Left colon (tissue), 2 donors: ENCODE measurements around the gene SEMA6C. TPM values are rescaled to one million over a fixed set of nuclear protein-coding genes. Genes with fewer than 3 reads are reported as not detected.

Experiments
- ATAC-seq: fragments of 200-7000 bp; cut with Tn5 transposase; one replicate; pipeline ENCODE4 v1.9.1; 2020; ENCODE audit warnings: mild to moderate bottlenecking, moderate library complexity
- DNase-seq, 2 donors: peaks; one replicate each; pipeline ENCODE4 v3.0.0-alpha.2; 2020
- intact Hi-C, 2 donors: fragments of 100-400 bp; cut with DNase I in 1 of 2; cut with micrococcal nuclease in 1 of 2; formaldehyde crosslinking; loops; one replicate each; pipeline versions ENCODE4 v1.11.2 to v1.14.0; 2022; cut with DNase I, micrococcal nuclease
- total RNA-seq, 2 donors: library from RNA; stranded (reverse); fragmentation: NEBNext Ultra II Directional; extraction: Animal tissue kit (Norgen Biotek cat#: 25700); gene quantifications; one replicate each; pipeline ENCODE4 v1.2.1, GENCODE V29; 2021
- donor health status: DM: no; HTN: no; CAD: no.
- donor health status: DM: yes; HTN: yes; CAD: no.

SEMA6C gene
- total RNA-seq, 2 donors from 2014 or later = 2.7 to 2.8 TPM

DNA sequence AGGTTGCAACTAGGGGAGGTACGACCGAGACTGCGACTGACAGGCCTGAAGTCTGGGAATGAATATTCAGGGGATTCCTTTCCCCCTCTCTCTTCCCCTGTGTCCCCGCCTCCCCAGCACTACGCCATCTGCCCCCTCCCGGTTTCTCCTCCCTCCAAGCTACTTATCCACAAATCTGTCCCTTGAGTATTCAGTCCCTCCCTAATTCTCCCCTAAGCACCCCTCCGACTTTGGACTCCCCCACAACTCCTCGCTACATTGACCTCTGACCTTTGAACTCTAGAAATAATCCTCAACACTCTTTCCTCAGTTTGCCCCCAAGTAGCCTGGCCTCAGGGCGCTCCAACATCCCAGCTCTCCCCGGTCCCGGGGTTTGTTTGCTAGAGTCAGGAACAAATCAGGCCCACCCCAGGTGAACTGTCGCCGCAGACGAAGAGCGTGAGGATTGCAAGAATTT, 18.9 kb upstream of the SEMA6C start:
- intact Hi-C loops = no loop called here
- peak; percentile 35 for ATAC-seq
- DNase-seq = peak; percentile 46 to 50

DNA sequence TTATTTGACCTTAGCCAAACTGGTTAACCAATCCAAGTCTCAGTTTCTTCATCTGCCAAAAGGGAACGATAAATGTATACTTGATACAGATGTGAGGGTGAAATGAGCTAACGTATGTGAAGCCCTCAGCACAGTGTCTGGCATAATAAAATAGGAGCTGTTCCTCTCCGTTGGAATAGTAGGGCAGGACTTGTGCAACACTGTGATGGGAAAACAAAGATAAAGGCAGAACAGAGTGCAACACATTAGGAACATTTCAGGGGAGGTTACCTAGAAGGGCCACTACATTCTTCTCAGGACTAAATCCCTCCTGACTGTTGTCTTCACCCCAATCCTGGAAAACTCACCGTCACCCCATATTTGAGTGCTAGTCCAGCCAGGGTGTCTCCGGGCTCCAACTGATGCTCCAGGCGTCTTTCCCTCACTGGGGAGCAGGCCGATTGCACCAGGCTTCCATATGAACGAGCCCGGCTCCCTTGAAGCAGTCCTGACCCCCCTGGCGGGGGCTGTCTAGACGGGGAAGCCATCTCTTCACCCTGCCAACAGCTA, 18.4 kb upstream of the SEMA6C start:
- DNase-seq (no peak), ATAC-seq (peak; percentile 17)
- intact Hi-C loops = no loop called here

DNA sequence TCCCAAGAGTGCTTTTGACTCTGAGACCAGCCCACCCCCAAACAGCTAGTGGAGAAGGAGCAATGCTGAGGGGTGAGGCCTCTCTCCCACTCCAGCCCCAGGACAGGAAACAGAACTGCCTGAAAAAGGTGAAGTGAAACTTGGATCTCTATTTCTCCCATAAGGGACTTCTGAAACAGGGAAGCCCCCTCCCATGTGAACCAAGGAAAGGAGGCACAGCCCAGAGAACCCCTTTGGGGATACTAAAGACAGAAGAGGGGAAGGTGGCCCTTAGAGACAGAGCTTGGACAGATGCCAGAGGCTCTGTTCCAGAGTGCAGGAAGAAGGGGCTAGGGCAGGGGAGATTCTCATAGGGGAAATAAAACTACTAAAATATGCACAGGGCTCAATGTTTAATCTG, 12.9 kb upstream of the SEMA6C start:
- no peak for ATAC-seq
- intact Hi-C loops = loop anchor here (10.0 kb wide), 2 partner anchors 55 to 135 kb away; no protein-coding TSS in a partner anchor

DNA sequence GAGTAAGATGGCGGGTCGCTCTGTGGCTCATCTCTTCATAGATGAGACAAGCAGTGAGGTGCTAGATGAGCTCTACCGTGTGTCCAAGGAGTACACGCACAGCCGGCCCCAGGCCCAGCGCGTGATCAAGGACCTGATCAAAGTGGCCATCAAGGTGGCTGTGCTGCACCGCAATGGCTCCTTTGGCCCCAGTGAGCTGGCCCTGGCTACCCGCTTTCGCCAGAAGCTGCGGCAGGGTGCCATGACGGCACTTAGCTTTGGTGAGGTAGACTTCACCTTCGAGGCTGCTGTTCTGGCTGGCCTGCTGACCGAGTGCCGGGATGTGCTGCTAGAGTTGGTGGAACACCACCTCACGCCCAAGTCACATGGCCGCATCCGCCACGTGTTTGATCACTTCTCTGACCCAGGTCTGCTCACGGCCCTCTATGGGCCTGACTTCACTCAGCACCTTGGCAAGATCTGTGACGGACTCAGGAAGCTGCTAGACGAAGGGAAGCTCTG, 12.4 kb upstream of the SEMA6C start:
- intact Hi-C loops = loop anchor here (10.0 kb wide), 2 partner anchors 54 to 134 kb away; no protein-coding TSS in a partner anchor
- DNase-seq (no peak), ATAC-seq (no peak)

More for the DNA sequence above, 12.9 kb upstream of the SEMA6C start:
- DNase-seq = no peak

DNA sequence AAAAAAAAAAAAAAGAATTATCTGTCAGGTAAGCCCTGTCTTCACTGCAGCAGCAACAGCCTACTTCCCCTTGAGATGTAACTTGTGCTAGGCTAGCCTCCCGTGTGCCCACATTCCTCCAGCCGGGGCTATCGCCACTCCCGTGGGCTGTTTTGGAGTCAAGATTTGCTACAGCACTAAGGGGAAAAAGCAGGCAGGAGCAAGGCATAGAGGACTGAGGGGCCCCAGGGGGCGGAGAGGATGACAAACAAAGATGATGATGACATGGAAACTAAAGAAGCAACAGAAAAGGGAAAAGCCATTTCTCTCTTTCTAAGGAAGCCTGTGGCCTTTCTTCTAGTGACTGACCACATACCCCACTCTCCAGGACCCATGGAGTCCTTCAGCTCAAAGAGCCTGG, 11.9 kb upstream of the SEMA6C start:
- intact Hi-C loops = loop anchor here (10.0 kb wide), 2 partner anchors 54 to 134 kb away; no protein-coding TSS in a partner anchor
- DNase-seq = no peak

DNA sequence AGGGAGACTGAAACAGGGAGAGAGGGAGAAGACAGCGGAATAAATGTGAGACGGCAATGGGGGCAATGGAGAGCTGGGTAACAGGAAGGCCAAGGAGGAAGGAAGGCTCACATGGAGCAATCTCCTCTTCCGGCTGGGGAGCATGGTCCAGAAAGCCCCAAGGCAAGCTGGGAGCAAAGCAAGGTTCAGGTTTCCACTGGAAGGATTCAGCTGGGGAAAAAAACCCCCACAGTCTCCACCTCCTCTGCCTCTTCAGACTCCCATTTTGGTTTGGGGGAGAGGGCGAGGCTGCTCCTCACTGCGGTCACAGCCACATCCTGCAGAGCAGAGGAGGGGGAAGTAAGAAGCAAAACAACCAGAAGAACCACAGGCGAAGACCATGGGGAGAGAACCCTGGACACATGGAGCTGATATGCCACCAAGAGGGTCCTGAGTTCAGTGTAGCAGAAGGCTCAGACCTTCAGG, 10.7 kb upstream of the SEMA6C start:
- ATAC-seq (peak; percentile 6), DNase-seq (peak in 1 of 2 donors; percentile 32)
- intact Hi-C loops = loop anchor here (2.0 to 10.0 kb wide), 3 partner anchors 52 to 132 kb away; no protein-coding TSS in a partner anchor

More for the DNA sequence above, 11.9 kb upstream of the SEMA6C start:
- ATAC-seq = no peak

DNA sequence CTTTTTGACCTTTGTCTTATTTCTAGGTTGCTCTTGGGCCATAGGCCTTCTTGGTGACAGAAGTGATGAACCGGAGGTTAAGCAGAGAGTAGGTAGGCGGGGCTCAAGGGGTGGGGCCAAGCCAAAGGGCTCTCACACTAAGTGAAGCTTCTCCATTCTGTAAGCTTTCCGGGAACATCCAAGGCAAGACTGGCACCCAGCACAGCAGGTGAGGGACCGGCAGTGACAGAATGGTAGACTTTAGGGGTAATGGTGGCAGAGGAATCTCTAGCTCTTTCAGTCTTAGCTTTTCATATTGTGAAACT, 10.0 kb upstream of the SEMA6C start, which contains the start of gene TNFAIP8L2:
TNFAIP8L2 (plus strand) TSS at position 135 of the 305 bp plus-strand sequence. CDS start 2,049 bp downstream, outside the sequence.
- intact Hi-C loops = loop anchor here (2.0 to 10.0 kb wide), 3 partner anchors 52 to 132 kb away; no protein-coding TSS in a partner anchor
- peak; percentile 65 to 86 for DNase-seq
- peak; percentile 90 for ATAC-seq

DNA sequence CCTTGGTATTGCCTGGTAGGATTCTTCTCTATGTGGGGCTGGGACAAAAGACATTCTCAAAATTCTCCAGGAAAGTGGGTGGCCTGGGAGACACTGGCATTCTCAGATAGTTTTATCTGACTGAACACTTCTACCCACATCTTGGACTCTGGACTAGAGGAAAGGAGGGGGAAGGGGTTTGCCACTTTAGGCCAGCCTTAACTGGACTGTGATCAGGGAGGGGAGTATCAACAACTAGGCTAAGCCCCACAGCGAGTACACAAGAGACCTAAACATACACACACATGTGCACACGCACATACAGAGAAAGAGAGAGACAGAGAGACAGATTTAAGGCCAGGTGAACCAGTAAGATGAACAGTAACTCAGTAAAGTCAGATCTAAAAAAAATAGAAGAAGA, 1.2 kb upstream of the SEMA6C start:
- ATAC-seq = no peak
- DNase-seq = no peak
- intact Hi-C loops = no loop called here

DNA sequence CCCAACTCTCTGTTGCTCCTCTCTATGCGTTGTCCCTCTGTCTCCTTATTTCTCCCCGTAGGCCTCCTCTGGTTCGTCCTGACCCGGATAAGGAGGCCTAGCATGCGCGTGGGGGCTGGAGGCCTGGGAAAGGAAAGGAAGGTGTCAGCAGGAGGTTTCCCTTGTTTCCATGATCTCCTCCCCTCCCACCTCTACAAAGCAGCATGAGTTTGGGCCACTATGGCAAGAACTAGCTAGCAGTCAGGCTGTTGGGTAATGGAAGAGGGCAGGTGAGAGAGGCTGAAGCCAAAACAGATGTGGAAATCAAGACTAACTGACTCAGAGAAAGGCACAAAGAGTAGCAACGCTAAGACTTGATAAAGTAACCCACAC, 687 bp upstream of the SEMA6C start:
- no peak for ATAC-seq
- intact Hi-C loops = no loop called here
- DNase-seq = no peak

DNA sequence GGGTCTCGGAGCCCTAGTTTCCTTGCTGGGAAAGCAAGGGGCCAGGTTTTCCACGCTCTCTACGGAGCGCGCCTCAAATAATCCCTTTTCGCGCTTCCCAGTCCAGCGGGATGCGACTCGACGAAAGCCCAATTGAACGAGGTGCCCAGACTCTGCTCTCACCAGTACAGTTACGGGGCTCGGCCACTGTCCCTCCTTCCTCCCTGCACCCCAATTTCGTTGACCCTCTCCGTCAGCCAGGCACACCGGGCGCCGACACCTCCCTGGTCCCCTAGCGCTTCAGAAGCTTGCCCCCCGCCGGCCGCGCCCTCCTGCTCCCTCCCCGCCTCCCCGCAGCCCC, 389 bp downstream of the SEMA6C start:
- ATAC-seq (peak; percentile 12), DNase-seq (no peak)
- intact Hi-C loops = no loop called here

DNA sequence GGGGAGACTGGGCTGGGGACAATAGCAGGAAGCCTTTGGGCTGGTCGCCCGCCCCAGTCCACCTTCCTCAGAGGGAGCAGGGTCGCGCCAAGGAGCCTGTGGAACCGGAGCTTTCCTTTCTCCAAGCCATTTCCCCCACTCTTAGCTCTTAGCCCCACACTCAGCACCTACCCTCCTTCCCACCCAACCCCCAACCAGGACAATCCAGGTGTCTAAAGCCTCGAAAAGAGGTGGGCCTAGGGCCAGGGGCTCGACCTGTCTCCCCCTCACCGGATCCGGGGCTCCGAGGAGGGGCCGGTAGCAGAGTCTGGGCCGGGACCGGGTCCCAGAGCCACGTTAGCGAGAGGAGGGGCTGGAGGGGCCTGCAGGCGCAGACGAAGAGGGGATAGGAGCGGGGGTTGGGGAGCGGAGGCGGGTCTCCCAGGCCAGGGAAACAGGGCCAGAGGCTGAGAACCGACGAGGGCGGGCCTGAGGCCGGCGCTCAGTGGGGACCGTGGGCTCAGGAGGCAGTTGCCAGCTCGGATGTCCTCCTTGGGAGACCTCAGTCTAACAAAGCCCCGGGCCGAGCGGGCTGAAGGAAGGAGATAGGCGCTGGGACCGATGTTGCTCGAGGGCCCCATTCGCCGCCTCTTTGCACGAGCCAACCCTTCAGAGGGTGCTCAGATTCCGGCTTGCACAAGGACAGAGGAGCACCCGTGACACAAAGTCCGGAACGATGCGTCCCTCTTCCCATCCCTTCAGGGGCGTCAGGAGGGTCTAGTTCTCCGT, 943 bp downstream of the SEMA6C start:
- intact Hi-C loops = no loop called here
- ATAC-seq (peak; percentile 27), DNase-seq (no peak)

DNA sequence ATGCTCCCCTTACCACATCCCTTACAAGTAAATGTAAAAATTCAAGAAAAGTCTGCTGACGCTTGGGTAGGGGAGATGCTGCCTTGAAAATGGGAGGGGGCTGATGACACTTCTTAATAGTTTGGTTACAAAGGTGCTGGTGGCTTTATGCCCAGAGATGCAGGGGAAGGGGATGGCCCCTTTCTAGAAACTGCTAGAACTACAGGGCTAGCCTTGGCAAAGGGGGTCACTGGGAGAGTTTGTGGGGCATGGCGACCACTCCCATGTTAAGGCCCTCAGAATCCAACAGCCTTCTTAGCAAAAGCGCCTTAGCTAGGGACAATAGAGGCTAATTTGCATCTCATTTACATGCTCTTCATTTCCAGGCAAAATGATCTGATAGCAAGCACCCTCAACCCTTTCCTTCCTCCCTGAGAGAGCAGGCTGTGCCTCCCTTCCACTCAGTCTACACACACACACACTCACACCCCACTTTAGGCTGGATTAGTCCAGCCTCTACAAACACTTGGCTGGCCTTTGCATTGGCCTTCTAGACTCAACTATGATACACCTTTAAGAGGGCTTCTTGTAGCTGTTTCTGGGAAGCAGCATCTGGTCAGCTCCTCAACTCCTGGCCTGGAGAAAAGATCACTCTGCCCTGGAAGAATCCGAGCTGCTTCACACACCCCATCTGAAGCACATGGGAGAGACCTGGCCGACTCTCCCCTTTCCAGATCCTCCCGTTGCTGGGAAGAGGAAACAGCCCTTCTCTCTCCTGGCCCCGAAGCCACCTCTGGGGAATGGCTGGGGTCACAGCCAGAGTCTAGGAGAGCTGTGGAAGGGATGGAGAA, 1.7 kb downstream of the SEMA6C start:
- DNase-seq = no peak
- intact Hi-C loops = no loop called here
- ATAC-seq = no peak

DNA sequence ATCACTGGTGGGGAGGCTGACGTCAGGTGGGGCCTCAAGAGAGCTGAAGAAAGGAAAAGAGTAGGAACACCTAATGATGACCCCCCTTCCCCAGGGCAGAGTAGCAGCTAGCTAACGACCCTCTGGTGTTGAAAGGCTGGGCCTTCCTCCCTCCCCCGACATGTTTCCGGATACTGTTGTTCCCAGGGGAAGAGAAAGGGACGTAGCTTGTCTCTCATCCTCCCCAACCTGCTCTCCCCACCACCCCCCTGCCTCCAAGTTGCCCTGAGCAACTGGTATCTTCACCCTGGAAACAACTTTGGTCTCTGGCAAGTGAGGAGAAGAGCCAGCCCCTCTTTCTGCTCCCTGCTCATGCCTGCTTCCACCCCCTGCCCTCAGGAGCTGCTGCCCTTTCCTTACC, 2.4 kb downstream of the SEMA6C start:
- DNase-seq (no peak), ATAC-seq (no peak)
- intact Hi-C loops = no loop called here

DNA sequence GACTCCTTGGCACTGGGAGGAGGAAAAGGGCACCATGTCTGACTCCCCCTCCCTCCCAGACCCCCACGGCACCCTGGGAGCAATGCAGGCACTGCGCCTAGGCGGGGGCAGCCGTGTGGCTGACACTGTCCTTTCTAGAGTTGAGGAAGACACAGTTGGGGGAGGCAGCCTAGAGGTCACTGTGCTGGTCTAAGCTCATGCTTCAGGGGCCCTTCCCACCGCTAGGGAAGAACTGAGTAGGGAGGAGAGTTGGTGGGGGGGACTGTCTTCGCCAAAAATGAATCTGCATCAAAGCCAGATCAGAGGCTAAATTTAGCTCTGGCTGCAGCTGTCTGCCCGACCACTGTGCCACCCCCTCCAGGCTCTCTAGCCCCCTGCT, 3.4 kb downstream of the SEMA6C start:
- intact Hi-C loops = no loop called here
- DNase-seq = no peak
- ATAC-seq = no peak

DNA sequence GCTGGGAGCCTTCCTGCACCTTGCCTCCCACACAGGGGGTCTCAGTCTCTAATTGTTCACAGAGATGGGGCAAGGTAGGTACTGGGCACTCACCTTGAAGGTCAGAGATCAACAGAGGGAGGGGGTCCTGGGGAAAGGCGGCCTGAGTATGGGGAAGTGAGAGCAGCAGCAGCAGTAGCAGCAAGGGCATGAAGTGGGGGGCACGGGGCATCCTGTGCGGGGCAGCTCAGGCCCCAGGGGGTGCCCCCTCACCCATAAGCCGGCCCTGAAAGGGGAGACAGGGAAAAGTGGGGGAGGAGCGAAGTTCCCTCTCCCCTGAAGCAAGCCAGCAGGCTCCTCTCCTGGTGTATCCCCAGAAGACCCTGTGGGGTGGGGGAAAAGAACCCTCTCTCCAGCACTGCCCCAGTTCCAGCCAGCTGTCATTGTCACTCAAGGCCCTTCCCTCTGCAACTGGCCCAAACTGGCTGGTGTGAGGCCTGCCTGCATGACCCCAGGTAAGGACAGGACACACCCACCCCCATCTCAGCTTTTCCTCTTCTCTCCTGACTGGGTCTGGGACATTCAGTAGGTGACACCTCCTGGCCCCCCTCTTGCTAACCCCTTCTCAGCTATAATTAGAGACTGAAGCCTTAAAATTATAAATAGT, 3.9 kb downstream of the SEMA6C start:
- ATAC-seq (no peak), DNase-seq (no peak)
- intact Hi-C loops = no loop called here

DNA sequence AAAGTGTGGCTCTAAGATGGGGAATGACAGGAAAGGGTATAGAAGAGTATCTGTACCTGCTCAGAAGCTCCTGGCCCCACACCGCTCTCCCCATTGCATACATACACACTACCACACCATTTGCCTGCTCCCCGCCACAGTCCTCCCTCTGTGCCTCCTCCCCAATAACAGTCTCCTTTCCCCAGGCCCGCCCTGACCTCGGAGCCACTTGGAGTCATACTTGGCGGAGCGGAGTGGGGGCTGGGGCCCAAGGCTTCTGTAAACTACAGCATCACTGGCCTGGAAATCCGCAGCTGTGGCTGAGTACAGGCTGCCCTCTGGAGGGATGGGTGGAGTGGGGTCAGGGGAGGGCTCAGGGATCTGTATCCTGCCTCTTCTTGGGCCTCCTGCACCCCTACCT, 8.6 kb downstream of the SEMA6C start:
- no peak for ATAC-seq
- no peak for DNase-seq
- intact Hi-C loops = no loop called here

DNA sequence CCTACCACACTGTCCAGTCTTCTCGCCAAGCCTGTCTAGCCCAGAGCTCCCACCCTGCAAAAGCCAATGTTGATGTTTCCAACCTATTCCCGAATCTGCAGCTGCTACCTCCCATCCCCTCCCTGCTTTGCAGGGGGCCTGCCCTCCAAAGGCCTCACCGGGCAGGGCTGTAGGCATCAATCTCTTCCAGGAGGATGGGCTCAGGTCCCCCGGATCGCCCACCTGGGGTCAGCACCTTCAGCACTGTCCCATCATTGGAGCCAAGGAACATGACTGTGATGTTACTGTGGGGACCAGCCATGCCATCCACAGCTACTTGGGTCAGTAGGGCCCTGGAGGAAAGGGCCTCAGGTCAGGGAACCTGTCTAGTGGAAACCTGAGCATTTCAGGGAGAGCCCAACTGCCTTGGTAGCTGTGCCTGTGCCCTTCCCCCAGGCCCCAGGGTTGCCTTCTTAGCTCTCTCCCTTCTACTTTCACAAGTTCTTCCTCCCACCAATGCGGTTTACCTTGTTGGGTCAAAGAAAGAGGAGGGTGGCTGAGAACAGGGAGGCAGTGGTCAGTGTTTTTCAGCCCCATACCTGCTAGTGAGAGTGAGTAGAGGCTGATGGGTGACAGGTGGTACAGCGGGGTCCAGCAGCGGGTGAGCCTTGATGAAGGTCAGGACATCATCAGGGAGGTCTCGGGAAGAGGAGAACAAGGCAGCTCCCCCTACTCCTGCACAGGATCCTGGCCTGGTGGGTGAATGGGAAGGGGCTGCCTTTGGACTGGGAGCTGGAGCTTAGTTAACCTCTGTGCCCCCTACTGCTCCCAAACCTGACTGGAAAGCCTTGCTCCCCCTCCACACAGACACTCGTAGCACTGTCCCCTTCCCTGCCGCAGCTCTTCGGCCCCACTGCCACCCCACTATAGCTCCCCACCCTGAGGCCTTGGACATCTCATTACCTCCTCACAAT, 10.7 kb downstream of the SEMA6C start:
- intact Hi-C loops = no loop called here
- ATAC-seq = no peak

DNA sequence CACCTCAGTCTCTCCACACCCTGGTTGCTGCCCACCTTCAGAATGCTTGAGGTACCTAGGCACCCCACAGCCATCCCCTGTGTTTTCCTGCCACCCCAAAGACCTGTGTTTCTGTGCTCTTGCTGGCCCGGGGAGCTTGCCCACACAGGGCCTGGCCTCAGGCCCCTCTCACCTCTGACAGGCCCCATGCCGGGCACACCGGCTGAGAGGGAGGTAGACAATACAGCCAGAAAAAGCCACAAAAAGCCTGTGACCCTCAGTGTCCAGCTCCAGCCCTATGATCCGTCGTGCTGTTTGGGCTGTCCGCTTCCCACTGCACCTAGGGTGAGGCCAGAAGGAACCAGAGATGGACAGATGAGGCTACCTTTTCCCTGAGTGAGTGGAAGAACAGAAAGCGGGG, 11.4 kb downstream of the SEMA6C start:
- no peak for ATAC-seq
- DNase-seq = no peak
- intact Hi-C loops = no loop called here

More for the DNA sequence above, 10.7 kb downstream of the SEMA6C start:
- DNase-seq = no peak
